Stimulated activated CD4-positive, alpha-beta T cell treated with anti-CD3 and anti-CD28 coated beads, Interleukin-4, amount 100 ng/mL, for 24 hours (primary cell): ENCODE measurements around the gene FRK.
"Not testable (repeated sequence)": the region's sequence is repeated elsewhere in the genome, so short reads cannot be mapped to it uniquely, and the experiment has no call there.

Source experiments
- DNase-seq: peaks from one replicate; pipeline ENCODE4 v3.0.0-alpha.2; 2020

Gene FRK

DNA sequence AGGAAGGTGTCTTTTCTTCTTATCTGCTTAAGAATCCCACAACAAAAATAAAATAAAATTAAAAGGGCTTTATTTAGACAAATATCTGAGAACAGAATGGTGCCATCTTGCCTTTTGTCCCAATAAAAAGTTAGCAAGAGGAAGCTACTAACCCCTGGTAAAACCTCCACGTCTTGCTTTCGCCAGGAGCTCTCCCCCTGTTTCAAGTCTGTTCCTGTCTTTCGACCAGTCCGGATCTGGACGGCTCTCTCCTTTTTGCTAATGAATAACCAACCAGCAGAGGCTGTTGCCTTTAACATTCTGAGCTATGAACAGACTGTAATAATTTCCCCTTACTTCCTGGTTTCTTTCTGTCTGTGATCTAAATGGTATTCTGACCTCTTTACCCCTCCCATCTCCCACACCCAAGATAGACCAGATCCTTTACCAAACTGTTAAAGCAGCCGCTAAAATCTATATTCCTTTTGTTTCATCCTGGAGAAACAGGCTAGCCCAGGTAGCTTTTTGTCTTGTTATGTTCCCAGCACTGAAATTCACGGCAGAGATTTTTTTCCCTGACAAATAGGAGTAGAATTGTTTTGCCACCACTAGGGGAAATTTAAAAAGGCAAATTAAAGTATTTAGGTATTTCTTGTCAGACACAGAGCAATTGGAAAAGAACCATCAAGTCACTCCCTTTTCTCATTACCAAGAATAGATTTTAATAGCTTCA is at the start of gene FRK:
Gene FRK, minus strand, starts transcription at position 320 of the 712 bp plus-strand sequence. CDS start 580 bp downstream, outside the sequence.
- no peak for DNase-seq

DNA sequence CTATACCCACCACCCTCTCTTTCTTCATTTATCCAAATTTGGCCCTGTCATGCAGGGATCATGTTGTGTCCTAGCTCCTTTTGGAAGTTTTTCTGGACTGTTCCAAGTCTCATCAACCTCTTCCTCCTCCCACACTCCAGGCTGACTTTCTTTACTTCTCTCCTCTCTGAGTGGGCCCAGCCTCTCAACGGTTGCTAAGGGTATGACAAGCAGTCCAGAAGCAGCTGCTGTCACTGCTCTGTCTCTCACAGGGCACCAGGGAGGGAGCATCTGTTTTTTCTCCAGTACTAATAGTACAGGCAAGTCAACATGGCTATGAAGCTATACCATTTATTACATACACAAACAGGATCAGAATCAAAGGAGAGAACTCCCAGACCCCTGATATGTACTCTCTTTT is 48.1 kb upstream of the FRK start:
- DNase-seq, result no peak

GRCh38 chr6:116106146-116106545 is 45.5 kb upstream of the FRK start:
- DNase-seq, result no peak

DNA sequence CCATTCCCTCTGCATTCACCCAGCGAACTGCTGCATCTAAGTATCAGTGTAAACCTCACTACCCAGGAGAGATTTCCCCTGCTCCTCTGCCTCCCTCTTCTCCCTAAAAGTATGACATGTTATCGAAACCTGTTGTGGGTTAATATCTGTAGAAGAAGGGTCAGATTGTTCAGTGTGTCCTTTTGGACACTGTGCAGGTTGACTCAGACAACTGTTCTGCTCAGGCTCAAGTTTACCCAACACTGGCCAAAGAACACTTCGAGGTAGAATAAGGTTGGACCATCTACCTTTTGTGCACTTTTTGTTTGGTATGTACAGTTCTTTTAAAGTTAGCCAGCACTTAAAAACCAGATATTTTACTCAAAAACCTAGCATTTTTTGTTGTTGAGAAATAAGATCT is 44.6 kb upstream of the FRK start:
- no peak for DNase-seq

DNA sequence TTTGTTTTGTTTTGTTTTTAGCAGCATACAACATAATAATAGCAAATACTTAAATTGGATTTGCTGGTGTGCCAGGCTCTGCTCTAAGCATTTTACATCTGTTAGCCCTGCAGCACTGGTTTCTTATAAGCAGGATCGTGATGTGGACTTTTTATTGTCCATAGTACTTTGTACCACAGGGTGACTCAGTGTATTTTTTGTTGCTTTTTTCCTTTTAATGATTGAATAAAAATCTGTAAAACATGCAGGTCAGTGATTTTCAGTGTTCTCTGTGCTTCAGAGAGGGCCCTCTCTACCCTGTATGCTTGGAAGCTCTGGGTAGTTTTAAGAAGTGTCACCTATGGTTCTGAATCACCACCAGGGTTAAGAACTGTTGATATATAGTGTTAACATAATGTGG is 43.9 kb upstream of the FRK start:
- DNase-seq, result no peak

- DNase-seq, result no peak
These were observed 42.2 kb upstream of the FRK start for GRCh38 chr6:116102873-116103272.

DNA sequence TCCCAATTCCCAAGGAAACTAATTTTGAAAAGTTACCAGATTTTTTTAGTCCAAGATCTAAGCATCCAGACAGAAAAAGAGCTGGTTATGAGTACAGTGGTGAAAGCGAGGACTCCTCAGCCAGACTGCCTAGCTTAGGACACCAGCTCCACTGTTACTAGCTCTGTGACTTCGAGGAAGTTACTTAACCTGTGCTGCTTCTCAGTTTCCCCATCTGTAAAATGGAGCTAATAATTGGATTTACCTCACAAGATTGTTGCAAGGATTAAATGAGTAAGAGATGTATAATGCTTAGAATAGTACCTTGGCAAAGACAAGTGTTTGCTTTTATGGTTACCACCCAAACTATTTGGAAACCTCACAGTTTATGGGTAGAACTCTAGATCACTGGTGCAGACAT is 41.1 kb upstream of the FRK start:
- DNase-seq, result no peak

DNA sequence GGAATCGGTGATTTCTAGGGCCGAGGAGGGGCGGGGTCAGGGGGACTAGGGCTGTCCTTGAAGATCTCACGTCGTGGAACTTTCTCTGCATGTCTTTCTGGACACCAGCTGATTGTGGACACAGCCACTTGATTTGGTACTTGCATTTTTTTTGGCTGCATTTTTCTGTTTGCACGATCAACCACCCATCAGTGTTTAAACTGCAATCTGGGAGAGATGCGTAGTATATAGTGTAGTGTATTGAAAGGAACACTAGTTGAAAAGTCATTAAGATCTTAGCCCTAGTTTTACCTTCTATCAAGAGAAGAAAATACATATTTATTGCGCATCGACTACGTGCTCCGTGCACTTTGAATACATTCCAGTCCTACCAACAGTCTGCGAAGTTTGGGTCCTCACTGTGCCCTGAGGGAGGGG is 40.6 kb upstream of the FRK start:
- no peak for DNase-seq

DNA sequence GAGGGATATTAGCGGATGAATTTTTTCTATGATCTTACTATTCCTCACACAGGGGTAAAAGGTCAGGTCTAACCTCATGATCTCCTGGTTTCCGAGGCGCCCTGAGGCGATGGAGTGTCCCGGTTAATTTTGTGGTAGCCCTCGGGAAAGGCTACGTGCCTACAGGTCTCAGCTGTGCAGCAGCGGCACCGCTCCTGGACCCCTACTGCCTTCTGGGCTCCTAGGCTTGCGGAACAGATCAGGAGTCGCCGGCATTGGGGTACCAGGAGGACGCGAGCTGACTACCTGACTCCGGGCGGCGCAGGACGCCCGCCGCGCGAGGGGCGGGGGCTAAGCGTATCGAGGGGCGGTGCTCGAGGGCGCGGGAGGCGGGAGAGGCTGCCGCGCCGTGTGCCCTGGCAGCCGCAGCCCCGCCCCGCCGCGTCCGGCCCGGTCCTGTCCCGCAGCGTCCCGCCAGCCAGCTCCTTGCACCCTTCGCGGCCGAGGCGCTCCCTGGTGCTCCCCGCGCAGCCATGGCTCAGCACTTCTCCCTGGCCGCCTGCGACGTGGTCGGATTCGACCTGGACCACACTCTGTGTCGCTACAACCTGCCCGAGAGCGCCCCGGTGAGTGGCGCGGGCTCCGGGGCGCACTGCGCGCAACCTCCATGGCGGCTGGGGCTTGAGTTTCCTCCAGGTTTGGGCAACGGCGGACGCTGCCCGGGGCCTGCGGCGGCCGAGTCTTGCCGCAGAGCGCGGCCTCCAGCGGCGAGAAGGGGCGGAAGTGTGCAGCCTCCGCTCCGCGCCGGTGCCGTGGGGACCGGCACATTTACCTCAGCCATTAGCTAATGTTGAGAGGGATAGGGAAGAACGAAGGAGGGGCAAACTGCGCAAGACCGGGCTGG is 40.0 kb upstream of the FRK start, which contains the start of gene NT5DC1:
Gene NT5DC1, plus strand, starts transcription at position 435 of the 883 bp plus-strand sequence. Its CDS starts 78 bp downstream, at position 513.
- DNase-seq, result peak; percentile 85

DNA sequence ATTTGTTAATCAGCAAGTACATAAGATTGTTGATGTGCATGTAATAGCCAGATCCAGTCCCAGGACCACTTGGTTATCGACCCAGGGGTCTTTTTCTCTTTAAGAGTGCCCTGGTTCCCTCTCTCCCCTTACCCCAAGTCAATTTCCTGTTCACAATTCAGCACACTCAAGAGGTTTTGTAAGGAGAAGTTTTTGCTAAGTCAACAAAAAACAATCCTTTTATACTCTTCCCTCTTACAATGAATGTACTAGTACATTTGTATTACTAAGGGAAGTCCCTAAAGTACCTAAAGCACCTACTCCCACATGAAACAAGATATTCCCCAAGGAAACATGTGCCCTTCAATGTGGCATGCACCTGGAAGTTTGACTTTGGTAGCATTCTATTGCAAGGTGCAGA is 38.3 kb upstream of the FRK start:
- DNase-seq, result no peak

DNA sequence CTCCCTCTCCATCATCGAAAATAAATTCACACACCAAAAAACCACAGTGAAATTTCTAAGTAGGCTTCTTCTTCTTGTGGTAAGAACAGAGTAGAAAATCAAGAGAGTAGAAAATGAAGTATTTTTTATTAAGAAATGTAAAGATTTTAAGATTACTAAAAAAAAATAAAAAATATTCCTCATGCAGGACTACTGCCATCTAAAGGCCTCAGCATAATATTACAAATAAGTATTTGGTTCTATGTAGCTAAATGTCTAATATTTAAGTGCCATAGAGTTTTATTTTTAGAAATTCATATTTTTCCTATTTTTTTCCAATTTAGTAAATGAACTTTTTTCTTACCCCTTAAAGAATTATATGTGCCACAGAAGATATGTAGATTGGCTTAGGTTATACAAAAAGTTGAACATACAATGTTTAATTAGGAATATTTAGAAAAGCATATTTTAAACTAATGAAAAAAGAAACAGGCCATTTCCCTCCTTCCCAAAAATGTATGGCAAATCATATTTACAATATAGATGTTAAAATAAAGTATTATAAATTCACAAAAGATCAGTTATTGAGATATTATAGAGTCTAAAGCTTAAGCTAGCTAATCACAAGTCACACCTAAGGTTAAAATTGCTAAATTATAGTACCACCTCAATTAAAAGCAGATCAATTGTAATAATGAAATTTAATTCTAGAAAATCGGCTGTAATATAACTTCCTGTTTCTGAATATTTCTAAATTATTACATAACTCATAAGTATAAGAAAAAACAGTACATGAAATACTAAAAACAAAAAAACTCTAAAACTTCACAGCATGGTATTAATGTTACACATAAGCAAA is 36.5 kb upstream of the FRK start:
- DNase-seq, result no peak

DNA sequence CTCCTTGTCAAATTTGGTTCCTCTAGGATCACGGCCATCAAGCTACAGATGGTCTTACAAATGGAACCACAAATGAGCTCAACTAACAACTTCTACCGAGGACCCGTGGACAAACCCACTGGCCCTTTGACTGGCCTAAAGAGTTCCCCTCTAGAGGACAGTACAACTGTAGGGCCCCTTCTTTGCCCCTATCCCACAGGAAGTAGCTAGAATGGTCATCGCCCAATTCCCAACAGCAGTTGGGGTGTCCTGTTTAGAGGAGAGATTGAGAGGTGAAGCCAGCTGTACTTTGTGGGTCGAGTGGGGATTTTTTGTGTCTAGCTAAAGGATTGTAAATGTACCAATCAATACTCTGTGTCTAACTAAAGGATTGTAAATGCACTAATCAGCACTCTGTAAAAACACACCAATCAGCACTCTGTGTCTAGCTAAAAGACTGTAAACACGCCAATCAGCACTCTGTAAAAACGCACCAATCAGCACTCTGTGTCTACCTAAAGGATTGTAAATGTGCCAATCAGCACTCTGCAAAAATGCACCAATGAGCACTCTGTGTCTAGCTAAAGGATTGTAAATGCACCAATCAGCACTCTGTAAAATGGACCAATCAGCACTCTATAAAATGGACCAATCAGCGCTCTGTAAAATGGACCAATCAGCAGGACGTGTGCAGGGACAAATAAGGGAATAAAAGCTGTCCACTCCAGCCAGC is 35.5 kb upstream of the FRK start:
- not testable (repeated sequence) for DNase-seq

DNA sequence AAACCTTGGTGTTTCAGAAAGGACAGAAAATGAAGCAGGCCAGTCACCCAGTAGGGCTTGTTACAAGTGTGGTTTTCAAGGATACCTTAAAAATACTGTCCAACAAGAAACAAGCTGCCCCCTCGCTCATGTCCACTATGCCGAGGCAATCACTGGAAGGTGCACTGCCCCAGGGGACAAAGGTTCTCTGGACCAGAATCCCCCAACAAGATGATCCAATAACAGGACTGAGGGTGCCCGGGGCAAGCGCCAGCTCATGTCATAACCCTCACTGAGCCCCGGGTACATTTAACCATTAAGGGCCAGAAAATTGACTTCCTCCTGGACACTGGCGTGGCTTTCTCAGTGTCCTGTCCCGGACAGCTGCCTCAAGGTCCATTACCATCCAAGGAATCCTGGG is 33.4 kb upstream of the FRK start:
- DNase-seq, result no peak

DNA sequence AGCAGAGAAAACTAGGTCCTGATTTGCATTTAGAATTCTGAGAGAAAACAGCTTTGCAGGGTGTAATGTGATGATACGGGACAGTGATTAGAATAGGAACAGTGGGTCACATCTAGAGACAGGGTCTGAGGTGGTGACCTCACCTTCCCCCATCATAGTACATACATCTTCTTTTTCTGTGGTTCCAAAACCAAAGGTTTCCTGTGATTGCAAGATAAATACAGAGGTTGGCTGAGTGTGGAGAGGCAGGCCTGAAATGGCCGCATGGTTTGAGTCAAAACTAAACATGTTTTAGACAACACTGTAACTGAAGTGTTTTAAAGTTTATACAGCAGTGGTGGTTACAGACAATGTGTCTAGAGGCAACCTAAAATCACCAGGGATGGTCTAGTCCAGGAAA is 29.6 kb upstream of the FRK start:
- no peak for DNase-seq

GRCh38 chr6:116088946-116089345 is 28.3 kb upstream of the FRK start:
- DNase-seq, result no peak

DNA sequence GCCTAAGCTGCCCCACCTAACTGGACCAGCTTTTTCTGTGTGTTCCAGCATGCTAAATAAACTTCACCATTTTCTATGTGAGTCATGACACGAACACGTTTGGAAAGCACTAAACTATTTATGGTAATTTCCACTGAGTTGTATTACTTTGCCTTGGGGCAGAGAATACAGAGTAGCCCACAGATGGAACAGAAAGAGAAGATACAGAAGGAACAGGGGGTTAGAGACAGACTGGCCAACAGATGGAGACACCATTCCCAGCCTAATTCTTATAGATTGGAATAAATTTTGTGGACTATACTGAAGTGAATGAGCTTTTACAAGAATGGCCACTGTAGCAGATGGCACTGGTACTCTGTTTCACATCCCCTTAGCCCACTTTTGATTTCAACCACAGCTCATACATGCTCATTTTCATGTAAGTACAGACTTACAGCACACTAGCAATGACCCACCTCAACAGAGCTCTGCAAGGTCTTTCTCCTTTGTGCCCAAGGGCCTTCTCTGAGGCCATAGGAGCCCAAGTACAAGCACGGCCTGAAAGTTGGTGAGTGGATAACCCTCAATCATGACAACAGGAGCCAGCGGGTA is 26.8 kb upstream of the FRK start:
- no peak for DNase-seq

DNA sequence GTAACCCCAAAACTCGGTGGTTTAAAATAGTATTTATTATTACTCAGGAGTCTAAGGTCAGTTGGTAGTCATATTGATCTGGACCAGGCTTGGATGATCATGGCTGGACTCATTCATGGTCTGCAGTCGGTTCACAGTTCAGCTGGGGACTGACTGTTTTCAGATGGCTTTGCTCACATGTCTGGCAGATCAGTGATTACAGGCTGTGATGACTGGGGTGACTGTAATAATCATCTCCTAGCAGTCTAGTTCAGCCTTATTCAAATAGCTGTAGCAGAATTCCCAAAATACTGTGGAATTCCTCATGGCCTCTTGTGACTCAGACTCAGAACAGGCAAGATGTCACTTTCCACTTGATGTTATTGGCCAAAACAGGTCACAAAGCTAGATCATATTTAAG is 23.6 kb upstream of the FRK start:
- no peak for DNase-seq

- no peak for DNase-seq
These were observed 22.4 kb upstream of the FRK start for GRCh38 chr6:116083052-116083451.

GRCh38 chr6:116078945-116079344 is 18.3 kb upstream of the FRK start:
- no peak for DNase-seq

DNA sequence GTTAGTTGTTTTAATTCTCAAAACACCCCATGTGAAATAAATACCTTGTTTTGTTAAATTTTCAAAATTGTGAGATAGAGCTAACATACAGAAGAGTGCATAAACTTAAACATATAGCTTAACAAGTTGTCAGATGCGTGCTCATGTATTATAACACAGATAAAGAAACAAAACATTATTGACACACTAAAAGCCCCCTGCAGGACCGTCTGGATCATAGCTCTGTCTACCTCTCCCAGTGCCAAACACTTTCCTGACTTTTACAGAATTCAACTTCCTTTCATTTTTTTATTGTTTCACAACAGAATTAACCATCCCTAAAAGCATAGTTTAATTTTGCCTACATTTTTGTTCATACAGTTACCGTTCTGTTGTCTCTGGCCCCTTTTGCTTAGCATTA is 17.8 kb upstream of the FRK start:
- no peak for DNase-seq

GRCh38 chr6:116074732-116075390 is 14.2 kb upstream of the FRK start:
- no peak for DNase-seq
